Tibial artery (tissue), 4 donors: ENCODE results near the gene MDFIC.
A peak's percentile ranks its signal among the peaks of the same experiment; 100 is the strongest.
"Not testable (repeated sequence)": the region's sequence is repeated elsewhere in the genome, so short reads cannot be mapped to it uniquely, and the experiment has no call there.

Experiments used
- DNase-seq, 2 donors: peaks; one replicate each; pipeline ENCODE4 v3.0.0-alpha.2; 2019
- H3K27ac ChIP-seq, 2 donors: fragments of 200-600 bp; sonication (generic) in 1 of 2; 1 replicate in 1 of 2; 2 replicates in 1 of 2; pipeline ENCODE4 v1.5.1; 2018 to 2019; ENCODE audit warnings: mild to moderate bottlenecking in 1 of 2
- H3K27me3 ChIP-seq, 2 donors: fragments of 200-600 bp; sonication (generic) in 1 of 2; one replicate each; pipeline versions ENCODE4 v1.5.1 to v1.6.0; 2016 to 2019
- H3K36me3 ChIP-seq, 3 donors: fragments of 200-600 bp; sonication (generic) in 2 of 3; one replicate each; pipeline ENCODE4 v1.5.1; 2016 to 2019; ENCODE audit warnings: mild to moderate bottlenecking in 2 of 3
- H3K4me1 ChIP-seq, 4 donors: fragments of 200-600 bp; sonication (generic) in 2 of 4; 1 replicate in 3 of 4; 2 replicates in 1 of 4; pipeline ENCODE4 v1.5.1; 2016 to 2019
- H3K4me3 ChIP-seq, 2 donors: fragments of 200-600 bp; sonication (generic) in 1 of 2; 1 replicate in 1 of 2; 2 replicates in 1 of 2; pipeline ENCODE4 v1.5.1; 2018 to 2019; ENCODE audit warnings: mild to moderate bottlenecking in 2 of 2
- H3K9me3 ChIP-seq, 3 donors: fragments of 200-600 bp; sonication (generic) in 1 of 3; one replicate each; pipeline ENCODE4 v1.5.1; 2016 to 2019
- CTCF ChIP-seq, 2 experiments: fragments of 200-600 bp in 1 of 2; fragments of 450-650 bp in 1 of 2; IDR thresholded peaks; one replicate each; pipeline ENCODE4 v1.5.1; 2017 to 2019; ENCODE audit warnings: antibody characterized with exemption in 2 of 2, mild to moderate bottlenecking in 1 of 2, moderate library complexity in 1 of 2
- intact Hi-C: fragments of 100-400 bp; cut with DNase I; formaldehyde crosslinking; loops from one replicate; pipeline ENCODE4 v1.15.0; 2023; ENCODE audit warnings: low total_unique reads

MDFIC gene

GRCh38 chr7:114922026-114922651 lies at the start of gene MDFIC:
Gene MDFIC, plus strand, starts transcription at chr7:114922094. Its CDS starts 940 bp downstream, at chr7:114923034.
- TF ChIP-seq CTCF (IDR thresholded peaks at IDR 0.05) = no peak

GRCh38 chr7:114874170-114874569 lies 47.7 kb upstream of the MDFIC start:
- Histone ChIP-seq H3K27me3 (no peaks in the 10 kb centered on the region), H3K36me3 (no peaks in the 10 kb centered on the region), H3K27ac (no peak overlapping the region), H3K4me3 (no peak overlapping the region), H3K4me1 (no peaks in the 10 kb centered on the region), H3K9me3 (no peaks in the 10 kb centered on the region)
- intact Hi-C loops = no loop called here
- TF ChIP-seq CTCF (IDR thresholded peaks at IDR 0.05) = no peak
- DNase-seq = no peak

More at GRCh38 chr7:114922026-114922651, at the start of gene MDFIC:
- Histone ChIP-seq H3K27me3 (no peaks in the 10 kb centered on the region), H3K4me3 (peak within 1 kb of the TSS; percentile 71 to 88), H3K9me3 (no peaks in the 10 kb centered on the region), H3K4me1 (peaks cover 0 to 15% (median 4%) of the 10 kb centered on the region in 4 donors), H3K27ac (peak within 1 kb of the TSS; percentile 93 to 96), H3K36me3 (no peaks in the 10 kb centered on the region)
- intact Hi-C loops = no loop called here
- DNase-seq = peak; percentile 46 to 77

GRCh38 chr7:114875186-114875585 lies 46.7 kb upstream of the MDFIC start:
- Histone ChIP-seq H3K36me3 (no peaks in the 10 kb centered on the region), H3K4me3 (no peak overlapping the region), H3K27ac (no peak overlapping the region), H3K9me3 (no peaks in the 10 kb centered on the region), H3K27me3 (no peaks in the 10 kb centered on the region), H3K4me1 (no peaks in the 10 kb centered on the region)
- intact Hi-C loops = no loop called here
- no peak for TF ChIP-seq CTCF (IDR thresholded peaks at IDR 0.05)
- DNase-seq = no peak

- intact Hi-C loops = no loop called here
- Histone ChIP-seq H3K9me3 (no peaks in the 10 kb centered on the region), H3K4me3 (no peak overlapping the region), H3K27ac (no peak overlapping the region), H3K27me3 (no peaks in the 10 kb centered on the region), H3K4me1 (no peaks in the 10 kb centered on the region), H3K36me3 (no peaks in the 10 kb centered on the region)
- TF ChIP-seq CTCF (IDR thresholded peaks at IDR 0.05) = no peak
- DNase-seq = no peak
Observed at GRCh38 chr7:114879554-114879953, 42.3 kb upstream of the MDFIC start.

GRCh38 chr7:114885836-114886235 lies 36.1 kb upstream of the MDFIC start:
- no peaks in the 10 kb centered on the region for H3K27me3 ChIP-seq
- intact Hi-C loops = no loop called here
- H3K4me3 ChIP-seq = no peak overlapping the region
- no peak overlapping the region for H3K27ac ChIP-seq
- DNase-seq = no peak
- TF ChIP-seq CTCF (IDR thresholded peaks at IDR 0.05) = no peak
- no peaks in the 10 kb centered on the region for H3K9me3 ChIP-seq
- no peaks in the 10 kb centered on the region for H3K4me1 ChIP-seq
- no peaks in the 10 kb centered on the region for H3K36me3 ChIP-seq

GRCh38 chr7:114886241-114886640 lies 35.7 kb upstream of the MDFIC start:
- Histone ChIP-seq H3K36me3 (no peaks in the 10 kb centered on the region), H3K27me3 (no peaks in the 10 kb centered on the region), H3K4me3 (no peak overlapping the region), H3K27ac (no peak overlapping the region), H3K9me3 (no peaks in the 10 kb centered on the region), H3K4me1 (no peaks in the 10 kb centered on the region)
- DNase-seq = no peak
- no peak for TF ChIP-seq CTCF (IDR thresholded peaks at IDR 0.05)
- intact Hi-C loops = no loop called here

GRCh38 chr7:114889116-114889515 lies 32.8 kb upstream of the MDFIC start:
- DNase-seq, H3K4me1 ChIP-seq, H3K9me3 ChIP-seq, intact Hi-C loops, H3K4me3 ChIP-seq, H3K27me3 ChIP-seq, H3K27ac ChIP-seq, H3K36me3 ChIP-seq: not testable (repeated sequence)
